ENCODE data around the gene KCNJ14.

Gene KCNJ14

DNA sequence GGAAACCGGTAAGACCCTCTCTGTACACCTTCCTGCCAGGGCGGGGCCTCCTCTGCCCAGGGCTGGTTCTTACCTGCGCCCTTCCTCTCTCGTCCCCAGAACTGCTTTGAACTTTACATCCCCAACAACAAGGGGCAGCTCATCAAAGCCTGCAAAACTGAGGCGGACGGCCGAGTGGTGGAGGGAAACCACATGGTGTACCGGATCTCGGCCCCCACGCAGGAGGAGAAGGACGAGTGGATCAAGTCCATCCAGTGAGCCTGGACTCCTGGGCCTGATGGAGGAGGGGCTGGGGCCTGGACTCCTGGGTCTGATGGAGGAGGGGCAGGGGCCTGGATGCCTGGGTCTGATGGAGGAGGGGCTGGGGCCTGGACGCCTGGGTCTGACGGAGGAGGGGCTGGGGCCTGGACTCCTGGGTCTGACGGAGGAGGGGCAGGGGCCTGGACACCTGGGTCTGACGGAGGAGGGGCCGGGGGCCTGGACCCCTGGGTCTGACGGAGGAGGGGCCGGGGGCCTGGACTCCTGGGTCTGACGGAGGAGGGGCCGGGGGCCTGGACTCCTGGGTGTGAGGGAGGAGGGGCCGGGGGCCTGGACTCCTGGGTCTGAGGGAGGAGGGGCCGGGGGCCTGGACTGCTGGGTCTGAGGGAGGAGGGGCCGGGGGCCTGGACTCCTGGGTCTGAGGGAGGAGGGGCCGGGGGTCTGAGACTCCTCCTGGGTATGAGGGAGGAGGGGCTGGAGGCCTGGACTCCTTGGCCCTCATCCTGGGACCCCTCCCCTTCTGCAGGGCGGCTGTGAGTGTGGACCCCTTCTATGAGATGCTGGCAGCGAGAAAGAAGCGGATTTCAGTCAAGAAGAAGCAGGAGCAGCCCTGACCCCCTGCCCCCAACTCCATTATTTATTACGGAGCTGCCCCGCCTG is 23.2 kb downstream of the KCNJ14 start:
- TF ChIP-seq ZBTB7A (IDR thresholded peaks at IDR 0.05; ENCODE audit: low read depth) (no peak; the same call in 1 of the 2 replicates), YY1 (IDR thresholded peaks at IDR 0.05; ENCODE audit: low read depth) (no peak), CEBPB (IDR thresholded peaks at IDR 0.05) (no peak), CREB1 (IDR thresholded peaks at IDR 0.05; ENCODE audit: low read depth) (no peak), FOXM1 (IDR thresholded peaks at IDR 0.05; ENCODE audit: borderline replicate concordance, low read depth) (no peak), TCF12 (IDR thresholded peaks at IDR 0.05; ENCODE audit: low read depth) (no peak), EP300 (IDR thresholded peaks at IDR 0.05; ENCODE audit: borderline replicate concordance) (no peak), EGR1 (IDR thresholded peaks at IDR 0.05) (no peak), RAD21 (IDR thresholded peaks at IDR 0.05; ENCODE audit: low read depth) (no peak), TAF1 (IDR thresholded peaks at IDR 0.05; ENCODE audit: low read depth) (no peak), NFIC (IDR thresholded peaks at IDR 0.05) (no peak), TEAD4 (IDR thresholded peaks at IDR 0.05) (no peak)
- TF ChIP-seq, protein P1, sequence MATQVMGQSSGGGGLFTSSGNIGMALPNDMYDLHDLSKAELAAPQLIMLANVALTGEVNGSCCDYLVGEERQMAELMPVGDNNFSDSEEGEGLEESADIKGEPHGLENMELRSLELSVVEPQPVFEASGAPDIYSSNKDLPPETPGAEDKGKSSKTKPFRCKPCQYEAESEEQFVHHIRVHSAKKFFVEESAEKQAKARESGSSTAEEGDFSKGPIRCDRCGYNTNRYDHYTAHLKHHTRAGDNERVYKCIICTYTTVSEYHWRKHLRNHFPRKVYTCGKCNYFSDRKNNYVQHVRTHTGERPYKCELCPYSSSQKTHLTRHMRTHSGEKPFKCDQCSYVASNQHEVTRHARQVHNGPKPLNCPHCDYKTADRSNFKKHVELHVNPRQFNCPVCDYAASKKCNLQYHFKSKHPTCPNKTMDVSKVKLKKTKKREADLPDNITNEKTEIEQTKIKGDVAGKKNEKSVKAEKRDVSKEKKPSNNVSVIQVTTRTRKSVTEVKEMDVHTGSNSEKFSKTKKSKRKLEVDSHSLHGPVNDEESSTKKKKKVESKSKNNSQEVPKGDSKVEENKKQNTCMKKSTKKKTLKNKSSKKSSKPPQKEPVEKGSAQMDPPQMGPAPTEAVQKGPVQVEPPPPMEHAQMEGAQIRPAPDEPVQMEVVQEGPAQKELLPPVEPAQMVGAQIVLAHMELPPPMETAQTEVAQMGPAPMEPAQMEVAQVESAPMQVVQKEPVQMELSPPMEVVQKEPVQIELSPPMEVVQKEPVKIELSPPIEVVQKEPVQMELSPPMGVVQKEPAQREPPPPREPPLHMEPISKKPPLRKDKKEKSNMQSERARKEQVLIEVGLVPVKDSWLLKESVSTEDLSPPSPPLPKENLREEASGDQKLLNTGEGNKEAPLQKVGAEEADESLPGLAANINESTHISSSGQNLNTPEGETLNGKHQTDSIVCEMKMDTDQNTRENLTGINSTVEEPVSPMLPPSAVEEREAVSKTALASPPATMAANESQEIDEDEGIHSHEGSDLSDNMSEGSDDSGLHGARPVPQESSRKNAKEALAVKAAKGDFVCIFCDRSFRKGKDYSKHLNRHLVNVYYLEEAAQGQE (IDR thresholded peaks at IDR 0.05; ENCODE audit: low read depth), result no peak
- TF ChIP-seq, protein P2, sequence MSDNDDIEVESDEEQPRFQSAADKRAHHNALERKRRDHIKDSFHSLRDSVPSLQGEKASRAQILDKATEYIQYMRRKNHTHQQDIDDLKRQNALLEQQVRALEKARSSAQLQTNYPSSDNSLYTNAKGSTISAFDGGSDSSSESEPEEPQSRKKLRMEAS (IDR thresholded peaks at IDR 0.05), result no peak
- TF ChIP-seq, protein P3, sequence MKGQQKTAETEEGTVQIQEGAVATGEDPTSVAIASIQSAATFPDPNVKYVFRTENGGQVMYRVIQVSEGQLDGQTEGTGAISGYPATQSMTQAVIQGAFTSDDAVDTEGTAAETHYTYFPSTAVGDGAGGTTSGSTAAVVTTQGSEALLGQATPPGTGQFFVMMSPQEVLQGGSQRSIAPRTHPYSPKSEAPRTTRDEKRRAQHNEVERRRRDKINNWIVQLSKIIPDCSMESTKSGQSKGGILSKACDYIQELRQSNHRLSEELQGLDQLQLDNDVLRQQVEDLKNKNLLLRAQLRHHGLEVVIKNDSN (IDR thresholded peaks at IDR 0.05), result no peak

DNA sequence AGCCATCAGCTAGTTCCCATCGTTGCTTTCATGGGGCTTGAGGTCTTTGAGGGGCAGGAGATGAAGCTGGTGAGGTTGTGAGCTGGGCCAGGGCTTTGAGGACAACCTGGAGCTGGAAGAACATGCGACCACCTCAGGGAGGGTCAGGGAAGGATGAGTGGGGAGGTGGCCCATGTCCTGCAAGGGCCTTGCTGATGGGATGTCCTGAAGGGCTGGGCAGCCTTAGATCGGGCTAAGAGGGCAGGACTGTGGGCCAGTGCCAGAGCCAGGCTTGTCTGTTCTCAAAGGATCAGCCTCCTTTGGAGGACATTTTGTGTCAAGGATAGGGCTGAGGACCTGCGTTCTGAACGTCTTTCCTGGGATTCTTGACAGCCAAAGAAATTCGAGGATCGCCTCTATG is 24.3 kb downstream of the KCNJ14 start:
- no peak for TF ChIP-seq TCF12 (IDR thresholded peaks at IDR 0.05; ENCODE audit: low read depth)
- no peak for TF ChIP-seq CEBPB (IDR thresholded peaks at IDR 0.05)
- TF ChIP-seq, protein P2 (IDR thresholded peaks at IDR 0.05), result no peak
- no peak for TF ChIP-seq RAD21 (IDR thresholded peaks at IDR 0.05; ENCODE audit: low read depth)
- TF ChIP-seq, protein P1 (IDR thresholded peaks at IDR 0.05; ENCODE audit: low read depth), result no peak
- TF ChIP-seq CREB1 (IDR thresholded peaks at IDR 0.05; ENCODE audit: low read depth), result no peak
- TF ChIP-seq EGR1 (IDR thresholded peaks at IDR 0.05), result no peak
- no peak for TF ChIP-seq TAF1 (IDR thresholded peaks at IDR 0.05; ENCODE audit: low read depth)
- TF ChIP-seq ZBTB7A (IDR thresholded peaks at IDR 0.05; ENCODE audit: low read depth), result no peak
- TF ChIP-seq, protein P3 (IDR thresholded peaks at IDR 0.05), result no peak
- TF ChIP-seq FOXM1 (IDR thresholded peaks at IDR 0.05; ENCODE audit: borderline replicate concordance, low read depth), result no peak
- no peak for TF ChIP-seq EP300 (IDR thresholded peaks at IDR 0.05; ENCODE audit: borderline replicate concordance)
- no peak for TF ChIP-seq YY1 (IDR thresholded peaks at IDR 0.05; ENCODE audit: low read depth)
- TF ChIP-seq NFIC (IDR thresholded peaks at IDR 0.05), result no peak
- TF ChIP-seq TEAD4 (IDR thresholded peaks at IDR 0.05), result no peak

DNA sequence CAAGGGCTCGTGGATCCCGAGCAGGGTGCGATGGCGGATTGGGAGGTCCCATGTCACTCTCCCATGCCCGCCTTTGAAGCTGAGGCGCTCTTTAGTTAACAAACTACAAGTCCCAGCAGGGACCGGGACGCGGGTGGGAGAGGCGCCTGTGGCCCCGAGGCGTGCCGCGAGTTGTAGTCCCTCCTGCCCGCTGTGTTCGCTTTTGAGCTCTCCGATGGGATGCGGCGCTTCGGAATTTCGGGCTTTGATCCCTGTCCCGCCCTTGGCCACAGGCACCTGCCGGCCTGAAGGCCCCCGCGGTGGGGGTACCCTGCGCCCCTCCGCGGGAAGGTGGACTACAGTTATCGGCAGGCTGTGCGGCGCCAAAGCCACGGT is 24.8 kb downstream of the KCNJ14 start:
- TF ChIP-seq, protein P2 (IDR thresholded peaks at IDR 0.05), result no peak
- TF ChIP-seq FOXM1 (IDR thresholded peaks at IDR 0.05; ENCODE audit: borderline replicate concordance, low read depth) (no peak), TCF12 (IDR thresholded peaks at IDR 0.05; ENCODE audit: low read depth) (no peak), RAD21 (IDR thresholded peaks at IDR 0.05; ENCODE audit: low read depth) (no peak), EP300 (IDR thresholded peaks at IDR 0.05; ENCODE audit: borderline replicate concordance) (no peak), NFIC (IDR thresholded peaks at IDR 0.05) (no peak), CEBPB (IDR thresholded peaks at IDR 0.05) (no peak), YY1 (IDR thresholded peaks at IDR 0.05; ENCODE audit: low read depth) (no peak), CREB1 (IDR thresholded peaks at IDR 0.05; ENCODE audit: low read depth) (no peak), ZBTB7A (IDR thresholded peaks at IDR 0.05; ENCODE audit: low read depth) (no peak), TEAD4 (IDR thresholded peaks at IDR 0.05) (no peak)
- TF ChIP-seq, protein P1 (IDR thresholded peaks at IDR 0.05; ENCODE audit: low read depth), result no peak
